Measurements from ENCODE around the gene CRYBB1.

Gene CRYBB1

DNA sequence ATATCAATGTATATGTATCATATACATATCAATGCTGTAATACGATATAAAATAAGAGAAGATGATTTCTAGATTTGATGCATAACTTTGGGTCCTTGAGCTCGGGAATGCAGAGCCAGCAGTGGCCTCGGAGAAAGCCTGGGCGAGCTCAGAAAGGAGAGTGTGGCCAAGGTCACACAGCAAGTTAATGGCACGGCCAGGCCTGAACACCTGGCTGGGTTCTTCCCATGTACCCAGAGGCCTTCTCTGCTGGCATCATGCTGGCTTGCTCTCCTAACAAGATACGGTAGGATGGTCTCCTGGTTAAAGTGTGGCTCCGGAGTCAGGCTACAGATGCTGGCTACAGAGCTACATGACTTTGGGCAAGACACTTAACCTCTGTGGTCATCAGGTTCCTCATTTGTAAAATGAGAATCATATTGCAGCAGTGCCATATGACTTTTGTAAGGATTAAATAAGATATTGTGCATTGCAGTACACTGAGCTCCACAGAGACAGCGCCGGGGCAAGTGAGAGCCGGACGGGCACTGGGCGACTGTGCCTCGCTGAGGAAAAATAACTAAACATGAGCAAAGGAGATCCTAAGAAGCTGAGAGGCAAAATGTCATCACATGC, 57.8 kb downstream of the CRYBB1 start:
- Histone ChIP-seq H3K4me1 (peaks cover 74% of the 10 kb centered on the region), H3K27ac (no peak overlapping the region; the same call in 1 of the 2 replicates), H4K20me1 (peaks cover 91% of the 10 kb centered on the region), H3K4me3 (no peak overlapping the region), H3K4me2 (no peak overlapping the region), H3K9ac (peak overlapping the region; percentile 46; the same call in 1 of the 2 replicates), H3K27me3 (no peaks in the 10 kb centered on the region), H3K9me3 (no peaks in the 10 kb centered on the region), H3K36me3 (peaks cover 57% of the 10 kb centered on the region)
- TF ChIP-seq Cebpa-rat (IDR thresholded peaks at IDR 0.05) = no peak

GRCh38 chr22:26558248-26558895, 59.5 kb downstream of the CRYBB1 start:
- Histone ChIP-seq H4K20me1 (peaks cover 91% of the 10 kb centered on the region), H3K27ac (peak overlapping the region; percentile 59; the same call in 1 of the 2 replicates), H3K27me3 (no peaks in the 10 kb centered on the region), H3K36me3 (peaks cover 46% of the 10 kb centered on the region), H3K4me3 (no peak overlapping the region), H3K9me3 (no peaks in the 10 kb centered on the region), H3K4me2 (no peak overlapping the region), H3K9ac (no peak overlapping the region), H3K4me1 (peaks cover 74% of the 10 kb centered on the region)
- no peak for TF ChIP-seq Cebpa-rat (IDR thresholded peaks at IDR 0.05)

- Histone ChIP-seq H3K36me3 (peaks cover 37% of the 10 kb centered on the region), H3K27ac (no peak overlapping the region), H4K20me1 (peaks cover 91% of the 10 kb centered on the region), H3K9me3 (no peaks in the 10 kb centered on the region), H3K4me1 (peaks cover 76% of the 10 kb centered on the region), H3K4me2 (no peak overlapping the region), H3K27me3 (no peaks in the 10 kb centered on the region), H3K9ac (no peak overlapping the region), H3K4me3 (no peak overlapping the region)
- no peak for TF ChIP-seq Cebpa-rat (IDR thresholded peaks at IDR 0.05)
Observed at GRCh38 chr22:26556904-26557303, 60.9 kb downstream of the CRYBB1 start.

DNA sequence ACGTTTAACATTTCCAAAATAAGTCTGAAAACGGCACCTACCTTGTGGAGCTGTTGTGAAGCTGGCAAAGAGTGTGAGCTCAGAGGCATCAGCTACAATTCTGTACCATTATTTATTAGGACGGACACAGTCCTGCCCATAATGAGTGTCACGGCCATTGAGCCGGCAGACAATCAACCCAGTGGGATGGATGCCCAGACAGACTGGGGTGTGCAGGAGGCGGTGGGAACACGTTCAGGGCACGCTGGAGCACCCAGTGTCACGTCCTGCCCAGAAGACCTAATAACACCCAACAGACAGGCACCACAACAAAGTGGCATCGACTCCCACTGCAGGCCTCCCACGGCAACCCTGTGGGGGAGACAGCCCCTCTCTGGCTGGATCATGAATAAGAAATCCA, 62.3 kb downstream of the CRYBB1 start:
- H3K27me3 ChIP-seq = no peaks in the 10 kb centered on the region
- peaks cover 40% of the 10 kb centered on the region for H3K36me3 ChIP-seq
- H3K9ac ChIP-seq = no peak overlapping the region
- no peak overlapping the region; the same call in 1 of the 2 replicates for H3K4me2 ChIP-seq
- H4K20me1 ChIP-seq = peaks cover 95% of the 10 kb centered on the region
- H3K4me1 ChIP-seq = peaks cover 86% of the 10 kb centered on the region
- no peak overlapping the region for H3K27ac ChIP-seq
- no peak for TF ChIP-seq Cebpa-rat (IDR thresholded peaks at IDR 0.05)
- no peak overlapping the region for H3K4me3 ChIP-seq
- H3K9me3 ChIP-seq = no peaks in the 10 kb centered on the region

DNA sequence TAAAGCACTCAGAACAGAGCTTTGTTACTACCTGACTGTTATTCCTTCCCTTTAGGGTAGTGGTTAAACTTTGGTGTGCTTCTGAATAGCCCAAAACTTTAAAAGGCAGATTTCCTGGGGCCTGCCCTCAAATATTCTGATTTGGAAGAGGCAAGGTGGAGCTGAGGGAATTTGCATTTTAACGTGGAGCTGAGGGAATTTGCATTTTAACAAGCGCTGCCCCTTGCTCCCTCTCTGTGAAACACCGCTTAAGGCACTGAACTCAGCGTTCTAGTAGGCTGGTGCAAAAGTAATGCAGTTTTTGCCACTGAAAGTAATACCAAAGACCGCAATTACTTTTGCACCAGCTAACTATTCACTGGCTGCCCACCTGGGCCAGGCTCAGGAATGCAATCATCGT, 62.9 kb downstream of the CRYBB1 start:
- TF ChIP-seq Cebpa-rat (IDR thresholded peaks at IDR 0.05) = no peak
- Histone ChIP-seq H3K27me3 (no peaks in the 10 kb centered on the region), H3K4me2 (peak overlapping the region; percentile 76; the same call in 1 of the 2 replicates), H3K4me1 (peaks cover 86% of the 10 kb centered on the region), H3K36me3 (peaks cover 39% of the 10 kb centered on the region), H3K9ac (no peak overlapping the region), H3K27ac (0 out of 2 replicates have a peak overlapping the region, but pooled peaks have one; percentile 4), H3K9me3 (no peaks in the 10 kb centered on the region), H4K20me1 (peaks cover 95% of the 10 kb centered on the region), H3K4me3 (no peak overlapping the region)

DNA sequence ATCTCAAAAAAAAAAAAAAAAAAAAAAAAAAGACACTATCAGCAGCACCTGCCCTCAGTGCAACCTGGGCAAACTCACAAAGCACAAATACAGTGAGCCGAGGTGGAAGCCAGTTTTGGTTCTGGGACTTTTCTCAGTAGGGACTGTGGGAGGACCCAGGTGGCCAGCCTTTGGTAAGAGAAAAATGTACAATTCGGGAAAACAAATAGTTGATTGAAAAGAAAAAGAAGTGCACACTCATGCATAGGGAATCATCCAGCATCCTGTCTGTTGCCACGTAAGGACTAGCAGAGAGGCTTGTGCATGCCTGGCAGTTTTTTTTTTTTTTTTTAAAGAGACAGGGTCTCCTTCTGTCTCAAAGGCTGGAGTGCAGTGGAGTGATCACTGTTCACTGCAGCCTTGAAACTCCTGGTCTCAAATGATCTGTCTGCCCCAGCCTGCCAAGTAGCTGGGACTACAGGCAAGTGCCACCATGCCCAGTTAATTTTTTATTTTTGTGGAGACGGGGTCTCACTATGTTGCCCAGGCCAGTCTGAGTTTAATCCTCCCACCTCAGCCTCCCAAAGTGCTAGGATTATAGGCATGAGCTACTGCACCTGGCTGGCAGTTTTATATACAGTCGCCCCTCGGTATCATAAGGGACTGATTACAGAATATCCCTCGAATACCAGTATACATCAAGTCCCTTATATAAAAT, 64.6 kb downstream of the CRYBB1 start:
- TF ChIP-seq Cebpa-rat (IDR thresholded peaks at IDR 0.05) = no peak
- peaks cover 35% of the 10 kb centered on the region for H3K36me3 ChIP-seq
- 0 out of 2 replicates have a peak overlapping the region, but pooled peaks have one; percentile 24 for H3K9ac ChIP-seq
- H3K9me3 ChIP-seq = no peaks in the 10 kb centered on the region
- peak overlapping the region; percentile 15; the same call in 1 of the 2 replicates for H3K27ac ChIP-seq
- H3K4me2 ChIP-seq = peak overlapping the region; percentile 76
- peaks cover 80% of the 10 kb centered on the region for H4K20me1 ChIP-seq
- no peak overlapping the region for H3K4me3 ChIP-seq
- no peaks in the 10 kb centered on the region for H3K27me3 ChIP-seq
- H3K4me1 ChIP-seq = peaks cover 84% of the 10 kb centered on the region

- H3K4me2 ChIP-seq = peak overlapping the region; percentile 76
- H3K27ac ChIP-seq = peak overlapping the region; percentile 57; the same call in 1 of the 2 replicates
- no peak overlapping the region for H3K9ac ChIP-seq
Observed at GRCh38 chr22:26552466-26552865, 65.4 kb downstream of the CRYBB1 start.

GRCh38 chr22:26551568-26551967, 66.3 kb downstream of the CRYBB1 start:
- Histone ChIP-seq H3K9me3 (no peaks in the 10 kb centered on the region), H3K4me1 (peaks cover 89% of the 10 kb centered on the region), H4K20me1 (peaks cover 66% of the 10 kb centered on the region), H3K36me3 (peaks cover 35% of the 10 kb centered on the region), H3K4me2 (peak overlapping the region; percentile 76), H3K27ac (peak overlapping the region; percentile 57; the same call in 1 of the 2 replicates), H3K9ac (peak overlapping the region; percentile 36; the same call in 1 of the 2 replicates), H3K27me3 (no peaks in the 10 kb centered on the region), H3K4me3 (no peak overlapping the region)
- TF ChIP-seq Cebpa-rat (IDR thresholded peaks at IDR 0.05) = no peak

More at GRCh38 chr22:26552466-26552865, 65.4 kb downstream of the CRYBB1 start:
- no peak for TF ChIP-seq Cebpa-rat (IDR thresholded peaks at IDR 0.05)
- Histone ChIP-seq H3K36me3 (peaks cover 38% of the 10 kb centered on the region), H3K27me3 (no peaks in the 10 kb centered on the region), H4K20me1 (peaks cover 75% of the 10 kb centered on the region), H3K4me1 (peaks cover 88% of the 10 kb centered on the region), H3K4me3 (no peak overlapping the region), H3K9me3 (no peaks in the 10 kb centered on the region)

DNA sequence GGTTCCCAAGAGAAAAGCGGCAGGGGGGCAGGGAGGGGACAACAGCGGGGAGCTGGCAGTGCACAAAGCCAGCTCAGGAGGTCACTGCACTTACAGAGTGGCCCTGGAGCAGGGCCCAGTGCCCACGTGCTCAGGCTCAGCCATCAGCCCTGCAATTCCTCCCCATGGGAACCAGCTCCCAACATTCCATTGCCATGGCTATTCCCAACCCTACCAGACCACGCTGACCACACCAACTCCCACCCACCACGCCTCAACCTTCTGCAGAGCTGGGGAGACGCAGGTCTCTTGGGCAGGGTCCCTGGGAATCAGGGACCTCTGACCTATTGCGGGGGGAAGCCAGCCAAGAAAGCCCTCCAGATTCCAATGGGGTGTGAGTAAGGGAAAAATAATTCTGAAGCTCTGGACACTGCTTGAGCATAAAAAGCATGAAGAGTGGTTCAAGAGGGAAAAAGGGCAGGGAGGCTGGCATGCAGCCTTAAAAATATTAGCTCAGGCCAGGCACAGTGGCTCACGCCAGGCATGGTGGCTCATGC, 67.3 kb downstream of the CRYBB1 start:
- Histone ChIP-seq H3K9me3 (no peaks in the 10 kb centered on the region), H4K20me1 (peaks cover 58% of the 10 kb centered on the region), H3K4me1 (peaks cover 97% of the 10 kb centered on the region), H3K9ac (no peak overlapping the region), H3K36me3 (peaks cover 29% of the 10 kb centered on the region), H3K27ac (peak overlapping the region; percentile 57), H3K4me2 (peak overlapping the region; percentile 76), H3K4me3 (no peak overlapping the region), H3K27me3 (no peaks in the 10 kb centered on the region)
- TF ChIP-seq Cebpa-rat (IDR thresholded peaks at IDR 0.05) = no peak

All from BLaER1 (cell line).